Nephron progenitor cell (in vitro differentiated cells): ENCODE results near the gene MPP7.
"Not testable (repeated sequence)": the region's sequence is repeated elsewhere in the genome, so short reads cannot be mapped to it uniquely, and the experiment has no call there.

Experiments used
- DNase-seq: peaks from one replicate; pipeline ENCODE4 v3.0.0; 2021
- H3K27ac Mint-ChIP-seq: 2 replicates; pipeline ENCODE4 v1.8.0; 2021; ENCODE audit warnings: mild to moderate bottlenecking, moderate library complexity, mixed read lengths
- H3K27me3 Mint-ChIP-seq: 2 replicates; pipeline ENCODE4 v1.8.0; 2021; ENCODE audit warnings: mild to moderate bottlenecking, low read depth, mixed read lengths; ENCODE audit not compliant: poor library complexity
- H3K36me3 Mint-ChIP-seq: 2 replicates; pipeline ENCODE4 v1.8.0; 2021; ENCODE audit warnings: low read depth, mixed read lengths
- H3K4me1 Mint-ChIP-seq: 2 replicates; pipeline ENCODE4 v1.8.0; 2021; ENCODE audit warnings: mixed read lengths
- H3K4me3 Mint-ChIP-seq: 2 replicates; pipeline ENCODE4 v1.8.0; 2021; ENCODE audit warnings: mild to moderate bottlenecking, moderate library complexity, mixed read lengths
- H3K9me3 Mint-ChIP-seq: 2 replicates; pipeline ENCODE4 v1.8.0; 2021; ENCODE audit warnings: mild to moderate bottlenecking, moderate library complexity, mixed read lengths
- CTCF ChIP-seq: fragments of 200-600 bp; sonication (generic); IDR thresholded peaks from 2 replicates; pipeline ENCODE4 v1.5.0; 2021; ENCODE audit warnings: antibody characterized with exemption

Gene MPP7

GRCh38 chr10:28320799-28321198 is 17.9 kb upstream of the MPP7 start:
- H3K9me3 Mint-ChIP-seq, result no peaks in the 10 kb centered on the region
- TF ChIP-seq CTCF, result no peak
- DNase-seq, result no peak
- no peak overlapping the region for H3K4me3 Mint-ChIP-seq
- peaks cover 20% of the 10 kb centered on the region for H3K27me3 Mint-ChIP-seq
- H3K36me3 Mint-ChIP-seq, result no peaks in the 10 kb centered on the region
- peaks cover 10% of the 10 kb centered on the region for H3K4me1 Mint-ChIP-seq
- H3K27ac Mint-ChIP-seq, result no peak overlapping the region

GRCh38 chr10:28320090-28320489 is 17.2 kb upstream of the MPP7 start:
- no peak overlapping the region for H3K27ac Mint-ChIP-seq

GRCh38 chr10:28319061-28319460 is 16.2 kb upstream of the MPP7 start:
- H3K4me3 Mint-ChIP-seq, H3K27ac Mint-ChIP-seq, DNase-seq, H3K4me1 Mint-ChIP-seq, H3K9me3 Mint-ChIP-seq, H3K36me3 Mint-ChIP-seq: not testable (repeated sequence)
- peaks cover 28% of the 10 kb centered on the region for H3K27me3 Mint-ChIP-seq

More at GRCh38 chr10:28320090-28320489, 17.2 kb upstream of the MPP7 start:
- no peak for TF ChIP-seq CTCF
- H3K9me3 Mint-ChIP-seq, result no peaks in the 10 kb centered on the region
- no peak for DNase-seq
- H3K27me3 Mint-ChIP-seq, result peaks cover 21% of the 10 kb centered on the region
- no peak overlapping the region for H3K4me3 Mint-ChIP-seq
- no peaks in the 10 kb centered on the region for H3K36me3 Mint-ChIP-seq
- peaks cover 10% of the 10 kb centered on the region for H3K4me1 Mint-ChIP-seq

GRCh38 chr10:28318626-28319025 is 15.8 kb upstream of the MPP7 start:
- Mint-ChIP-seq H3K4me1 (peaks cover 10% of the 10 kb centered on the region), H3K36me3 (no peaks in the 10 kb centered on the region), H3K9me3 (no peaks in the 10 kb centered on the region), H3K4me3 (no peak overlapping the region), H3K27ac (no peak overlapping the region), H3K27me3 (peaks cover 28% of the 10 kb centered on the region)
- no peak for DNase-seq
- TF ChIP-seq CTCF, result no peak

- Mint-ChIP-seq H3K4me1 (peaks cover 10% of the 10 kb centered on the region), H3K9me3 (no peaks in the 10 kb centered on the region), H3K36me3 (no peaks in the 10 kb centered on the region), H3K27ac (no peak overlapping the region), H3K4me3 (no peak overlapping the region), H3K27me3 (peaks cover 27% of the 10 kb centered on the region)
- DNase-seq, result no peak
- TF ChIP-seq CTCF, result no peak
These were observed 14.9 kb upstream of the MPP7 start for GRCh38 chr10:28317760-28318159.

GRCh38 chr10:28316696-28317095 is 13.8 kb upstream of the MPP7 start:
- no peak for DNase-seq
- Mint-ChIP-seq H3K9me3 (peaks cover 8% of the 10 kb centered on the region), H3K36me3 (no peaks in the 10 kb centered on the region), H3K4me1 (no peaks in the 10 kb centered on the region), H3K4me3 (no peak overlapping the region), H3K27me3 (peaks cover 29% of the 10 kb centered on the region), H3K27ac (no peak overlapping the region)
- TF ChIP-seq CTCF, result no peak
